NCI-H2081 treated with DMSO at 0.1 percent for 48 hours (cell line): ENCODE data around the gene CEP72.
"Not testable (repeated sequence)": the region's sequence is repeated elsewhere in the genome, so short reads cannot be mapped to it uniquely, and the experiment has no call there.

ENCODE experiments used
- DNase-seq: peaks from one replicate; lab custom pipeline; 2025; lab: John Stamatoyannopoulos, UW

Gene CEP72

GRCh38 chr5:600886-601541, 11.1 kb upstream of the CEP72 start:
- no peak for DNase-seq

GRCh38 chr5:601771-602465, 10.2 kb upstream of the CEP72 start:
- DNase-seq, result no peak

- no peak for DNase-seq
Observed at GRCh38 chr5:602466-603035, 9.6 kb upstream of the CEP72 start.

GRCh38 chr5:603081-603998, 8.8 kb upstream of the CEP72 start:
- no peak for DNase-seq

GRCh38 chr5:604391-604831, 7.7 kb upstream of the CEP72 start:
- DNase-seq, result no peak

GRCh38 chr5:605090-605489, 7.0 kb upstream of the CEP72 start:
- not testable (repeated sequence) for DNase-seq

- DNase-seq, result no peak
Observed at GRCh38 chr5:606061-606460, 6.1 kb upstream of the CEP72 start.

GRCh38 chr5:606526-607399, 5.4 kb upstream of the CEP72 start:
- no peak for DNase-seq

- no peak for DNase-seq
Observed at GRCh38 chr5:607541-608428, 4.4 kb upstream of the CEP72 start.

GRCh38 chr5:608429-609370, 3.4 kb upstream of the CEP72 start:
- no peak for DNase-seq

- DNase-seq, result no peak
Observed at GRCh38 chr5:609506-609905, 2.6 kb upstream of the CEP72 start.

GRCh38 chr5:610011-610743, 2.0 kb upstream of the CEP72 start:
- DNase-seq, result no peak

- DNase-seq, result no peak
Observed at GRCh38 chr5:610744-611730, 1.1 kb upstream of the CEP72 start.

GRCh38 chr5:612498-613424, 621 bp downstream of the CEP72 start:
- no peak for DNase-seq

GRCh38 chr5:616484-617039, 4.4 kb downstream of the CEP72 start:
- DNase-seq, result no peak

- no peak for DNase-seq
Observed at GRCh38 chr5:617896-618295, 5.8 kb downstream of the CEP72 start.
